Chondrocyte (in vitro differentiated cells): Measurements from ENCODE around the gene GGPS1. TPM values are rescaled to one million over a fixed set of nuclear protein-coding genes. Genes with fewer than 3 reads are reported as not detected.

Source experiments
- DNase-seq: peaks from one replicate; pipeline ENCODE4 v3.0.0; 2021; ENCODE audit warnings: mixed read lengths, low spot score
- H3K27ac Mint-ChIP-seq: one replicate; pipeline ENCODE4 v1.8.0; 2021; ENCODE audit warnings: mild to moderate bottlenecking, moderate library complexity, mixed read lengths; ENCODE audit not compliant: unreplicated experiment
- H3K27me3 Mint-ChIP-seq: 2 replicates; pipeline ENCODE4 v1.8.0; 2021; ENCODE audit warnings: low read depth, mixed read lengths
- H3K36me3 Mint-ChIP-seq: 2 replicates; pipeline ENCODE4 v1.8.0; 2021; ENCODE audit warnings: low read depth, mixed read lengths
- H3K4me1 Mint-ChIP-seq: 2 replicates; pipeline ENCODE4 v1.8.0; 2021; ENCODE audit warnings: low read depth, mild to moderate bottlenecking, mixed read lengths
- H3K4me3 Mint-ChIP-seq: one replicate; pipeline ENCODE4 v1.8.0; 2021; ENCODE audit warnings: mild to moderate bottlenecking, moderate library complexity, mixed read lengths; ENCODE audit not compliant: unreplicated experiment
- H3K9me3 Mint-ChIP-seq: 2 replicates; pipeline ENCODE4 v1.8.0; 2021; ENCODE audit warnings: low read depth, mixed read lengths
- CTCF ChIP-seq: fragments of 200-600 bp; sonication (generic); IDR thresholded peaks from 2 replicates; pipeline ENCODE4 v1.5.0; 2021; ENCODE audit warnings: antibody characterized with exemption, mild to moderate bottlenecking, moderate library complexity
- total RNA-seq: library from RNA; stranded (reverse); gene quantifications from 3 replicates; pipeline ENCODE4 v1.2.1, GENCODE V29; 2021

GGPS1 gene
- total RNA-seq, 1 donor from 2014 or later: 39.1 TPM

GRCh38 chr1:235330918-235331285 is 2.5 kb downstream of the GGPS1 start:
- H3K4me1 Mint-ChIP-seq: peaks cover 8% of the 10 kb centered on the region
- no peaks in the 10 kb centered on the region for H3K9me3 Mint-ChIP-seq
- no peak overlapping the region for H3K27ac Mint-ChIP-seq
- no peaks in the 10 kb centered on the region for H3K36me3 Mint-ChIP-seq
- no peaks in the 10 kb centered on the region for H3K27me3 Mint-ChIP-seq
- no peak for DNase-seq
- H3K4me3 Mint-ChIP-seq: no peak overlapping the region
- no peak for TF ChIP-seq CTCF

GRCh38 chr1:235331401-235331800 is 3.0 kb downstream of the GGPS1 start:
- no peak overlapping the region for H3K4me3 Mint-ChIP-seq
- H3K27ac Mint-ChIP-seq: no peak overlapping the region
- no peaks in the 10 kb centered on the region for H3K27me3 Mint-ChIP-seq
- TF ChIP-seq CTCF: no peak
- no peak for DNase-seq
- peaks cover 4% of the 10 kb centered on the region for H3K4me1 Mint-ChIP-seq
- no peaks in the 10 kb centered on the region for H3K36me3 Mint-ChIP-seq
- H3K9me3 Mint-ChIP-seq: no peaks in the 10 kb centered on the region

- Mint-ChIP-seq H3K4me1 (peaks cover 6% of the 10 kb centered on the region), H3K4me3 (no peak overlapping the region), H3K36me3 (peaks cover 8% of the 10 kb centered on the region), H3K9me3 (no peaks in the 10 kb centered on the region), H3K27ac (no peak overlapping the region), H3K27me3 (no peaks in the 10 kb centered on the region)
- no peak for DNase-seq
- TF ChIP-seq CTCF: no peak
Observed at GRCh38 chr1:235336903-235337302, 8.5 kb downstream of the GGPS1 start.

GRCh38 chr1:235339746-235340145 is 11.4 kb downstream of the GGPS1 start:
- no peaks in the 10 kb centered on the region for H3K9me3 Mint-ChIP-seq
- H3K4me3 Mint-ChIP-seq: no peak overlapping the region
- DNase-seq: no peak
- peak; percentile 41 for TF ChIP-seq CTCF
- peaks cover 6% of the 10 kb centered on the region for H3K4me1 Mint-ChIP-seq
- H3K27me3 Mint-ChIP-seq: no peaks in the 10 kb centered on the region
- H3K36me3 Mint-ChIP-seq: peaks cover 10% of the 10 kb centered on the region
- H3K27ac Mint-ChIP-seq: no peak overlapping the region

- no peak for TF ChIP-seq CTCF
- Mint-ChIP-seq H3K36me3 (peaks cover 16% of the 10 kb centered on the region), H3K27ac (no peak overlapping the region), H3K27me3 (no peaks in the 10 kb centered on the region), H3K9me3 (no peaks in the 10 kb centered on the region), H3K4me1 (peaks cover 6% of the 10 kb centered on the region), H3K4me3 (no peak overlapping the region)
- DNase-seq: no peak
Observed at GRCh38 chr1:235341334-235341733, 13.0 kb downstream of the GGPS1 start.
